Measurements from ENCODE around the gene ZDHHC7. TPM values are rescaled to one million over a fixed set of nuclear protein-coding genes. Genes with fewer than 3 reads are reported as not detected.

ZDHHC7 gene
- total RNA-seq, 1 experiment from 2014 or later, result 39.9 TPM

DNA sequence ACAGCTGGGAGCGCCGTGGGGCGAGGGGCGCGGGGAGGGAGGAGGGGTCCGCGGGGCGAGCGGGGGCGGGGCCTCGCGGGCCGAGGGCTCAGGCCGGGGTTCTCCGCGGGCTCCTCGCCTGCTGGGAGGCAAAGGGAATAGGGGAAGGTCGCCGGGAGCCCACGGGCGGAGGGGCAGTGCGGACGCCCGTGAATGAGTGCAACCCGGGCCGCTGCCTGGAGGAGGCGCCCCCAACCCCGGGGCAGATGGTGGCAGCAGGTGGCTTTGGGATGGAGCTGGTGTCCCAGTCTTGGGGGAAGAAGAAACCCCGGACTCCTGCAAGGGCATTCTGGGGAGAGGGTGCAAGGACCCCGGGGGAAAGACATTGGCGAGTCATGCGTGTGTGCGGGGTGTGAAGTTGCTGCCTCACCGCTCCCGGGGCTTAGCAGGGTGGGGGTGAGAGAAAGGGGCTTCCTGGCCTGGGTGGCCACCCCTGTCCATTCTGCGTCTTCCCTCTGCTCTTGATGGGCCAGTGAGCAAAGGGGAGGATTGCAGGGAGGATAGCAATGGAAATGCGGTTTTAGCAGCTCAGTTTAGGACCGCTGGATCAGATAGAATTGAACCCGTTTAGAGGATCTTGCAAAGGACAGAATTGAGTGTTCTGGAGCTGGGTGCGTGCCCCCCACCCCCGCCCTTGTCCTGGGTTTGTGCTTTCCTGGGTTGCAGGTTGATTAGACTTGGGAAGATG is 16.8 kb upstream of the ZDHHC7 start:
- peaks cover 9% of the 10 kb centered on the region; the same call in 1 of the 2 replicates for H3K27me3 ChIP-seq (ENCODE audit: insufficient read depth, low read length)
- H3K36me3 ChIP-seq (ENCODE audit: control insufficient read depth in 1 of 2, insufficient read depth in 2 of 2, low read length in 2 of 2), result no peaks in the 10 kb centered on the region
- H3K4me3 ChIP-seq (replicated peaks in 1 of 2; ENCODE audit: low read depth in 1 of 2, low read length in 2 of 2), result peak overlapping the region; percentile 56 to 82
- ChIA-PET POLR2A (interaction anchor here (1.9 to 3.2 kb wide), 2 partner anchors 9 to 17 kb away, joined by 10 to 17 read pairs; partner anchors contain the start of gene ZDHHC7), CTCF (interaction anchor here (0.7 to 1.8 kb wide), 7 partner anchors 9 to 87 kb away, joined by 3 to 5 read pairs (median 5); no protein-coding TSS in a partner anchor), RAD21 (ENCODE audit: low non-redundant PET in 1 of 2, low total read pairs in 2 of 2, uncharacterized antibody in 2 of 2, unreplicated experiment in 2 of 2) (no interaction called here)
- no peaks in the 10 kb centered on the region for H4K20me1 ChIP-seq (ENCODE audit: insufficient read depth)
- peaks cover 28 to 39% of the 10 kb centered on the region in 2 experiments for H3K4me1 ChIP-seq (ENCODE audit: control insufficient read depth in 1 of 2, insufficient read depth in 2 of 2, low read length in 2 of 2)
- peak; percentile 49 for ATAC-seq
- H3K79me2 ChIP-seq (ENCODE audit: insufficient read depth, low read length), result no peaks in the 10 kb centered on the region
- BruUV-seq (replicated peaks), result no TSS peak
- TF ChIP-seq EZH2 (IDR thresholded peaks at IDR 0.05) (no peak), EGR1 (IDR thresholded peaks at IDR 0.05; ENCODE audit: low read depth) (no peak), ZNF274 (IDR thresholded peaks at IDR 0.05; ENCODE audit: low read depth, low read length) (no peak), ELF1 (IDR thresholded peaks at IDR 0.05; ENCODE audit: borderline replicate concordance, low read depth) (no peak), SRF (IDR thresholded peaks at IDR 0.05; ENCODE audit: low read depth) (no peak), TCF7L2 (IDR thresholded peaks at IDR 0.05; ENCODE audit: borderline replicate concordance, extremely low read depth, insufficient read depth, insufficient read length) (no peak)
- TF ChIP-seq, protein P1, sequence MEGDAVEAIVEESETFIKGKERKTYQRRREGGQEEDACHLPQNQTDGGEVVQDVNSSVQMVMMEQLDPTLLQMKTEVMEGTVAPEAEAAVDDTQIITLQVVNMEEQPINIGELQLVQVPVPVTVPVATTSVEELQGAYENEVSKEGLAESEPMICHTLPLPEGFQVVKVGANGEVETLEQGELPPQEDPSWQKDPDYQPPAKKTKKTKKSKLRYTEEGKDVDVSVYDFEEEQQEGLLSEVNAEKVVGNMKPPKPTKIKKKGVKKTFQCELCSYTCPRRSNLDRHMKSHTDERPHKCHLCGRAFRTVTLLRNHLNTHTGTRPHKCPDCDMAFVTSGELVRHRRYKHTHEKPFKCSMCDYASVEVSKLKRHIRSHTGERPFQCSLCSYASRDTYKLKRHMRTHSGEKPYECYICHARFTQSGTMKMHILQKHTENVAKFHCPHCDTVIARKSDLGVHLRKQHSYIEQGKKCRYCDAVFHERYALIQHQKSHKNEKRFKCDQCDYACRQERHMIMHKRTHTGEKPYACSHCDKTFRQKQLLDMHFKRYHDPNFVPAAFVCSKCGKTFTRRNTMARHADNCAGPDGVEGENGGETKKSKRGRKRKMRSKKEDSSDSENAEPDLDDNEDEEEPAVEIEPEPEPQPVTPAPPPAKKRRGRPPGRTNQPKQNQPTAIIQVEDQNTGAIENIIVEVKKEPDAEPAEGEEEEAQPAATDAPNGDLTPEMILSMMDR (IDR thresholded peaks at IDR 0.05 in 2 of 3, conservative IDR thresholded peaks at IDR 0.05 in 1 of 3; ENCODE audit: borderline replicate concordance in 1 of 3, insufficient read depth in 1 of 3, low read depth in 2 of 3, low read length in 2 of 3), result peak in 2 of 3 experiments; percentile 12 to 40; a peak in 2 of 6 replicates
- intact Hi-C loops (cut with micrococcal nuclease), result loop anchor here (5.0 kb wide), 1 partner anchor 59 kb away; no protein-coding TSS in a partner anchor
- no peaks in the 10 kb centered on the region for H3K9me3 ChIP-seq (ENCODE audit: control insufficient read depth in 1 of 2, insufficient read depth in 1 of 2, low read depth in 1 of 2, low read length in 2 of 2)
- H3K4me2 ChIP-seq (ENCODE audit: low read length), result peak overlapping the region; percentile 97
- DNase-seq (ENCODE audit: low read depth, low spot score), result no peak
- H3K27ac ChIP-seq (ENCODE audit: low read depth, low read length), result peak overlapping the region; percentile 10; the same call in 1 of the 2 replicates
- H3K9ac ChIP-seq (ENCODE audit: low read length), result peak overlapping the region; percentile 73
- no peaks in the 10 kb centered on the region for H3K9me2 ChIP-seq (ENCODE audit: insufficient read depth)
- peak overlapping the region; percentile 67 for H2AFZ ChIP-seq (ENCODE audit: low read depth, low read length, poor library complexity, severe bottlenecking)
